Mesangial cell (primary cell): Measurements from ENCODE around the gene ARL17B. TPM values are rescaled to one million over a fixed set of nuclear protein-coding genes. Genes with fewer than 3 reads are reported as not detected.

Experiments
- total RNA-seq: library from RNA; depleted of rRNA; stranded (reverse); fragments of >200 nt; gene quantifications from 2 replicates; pipeline ENCODE4 v1.2.3, GENCODE V29; 2015

The ARL17B gene
- 2.4 and 6.4 TPM in 2 replicates for total RNA-seq

DNA sequence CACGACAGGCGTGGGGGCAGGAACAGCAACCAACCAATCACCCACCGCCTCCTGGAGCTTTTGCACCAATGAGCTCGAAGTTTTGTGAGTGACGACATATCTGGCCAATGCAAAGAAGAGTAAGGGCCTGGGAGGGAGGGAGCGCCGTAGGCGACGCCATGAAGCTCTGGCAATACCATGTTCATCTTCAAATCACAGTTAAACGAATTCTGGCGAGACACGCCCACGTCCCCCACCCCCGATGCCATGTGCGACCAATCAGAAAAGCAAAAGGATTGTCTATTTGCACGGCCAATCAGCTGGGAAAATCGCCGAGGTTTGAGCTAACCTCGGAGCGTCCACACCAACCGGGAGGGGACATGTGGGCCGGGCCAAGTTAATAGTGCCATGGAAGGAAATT is at the start of gene ARL17B:
Gene ARL17B, minus strand, starts transcription at position 12 of the 400 bp plus-strand sequence. CDS start 3,369 bp downstream, outside the sequence.

DNA sequence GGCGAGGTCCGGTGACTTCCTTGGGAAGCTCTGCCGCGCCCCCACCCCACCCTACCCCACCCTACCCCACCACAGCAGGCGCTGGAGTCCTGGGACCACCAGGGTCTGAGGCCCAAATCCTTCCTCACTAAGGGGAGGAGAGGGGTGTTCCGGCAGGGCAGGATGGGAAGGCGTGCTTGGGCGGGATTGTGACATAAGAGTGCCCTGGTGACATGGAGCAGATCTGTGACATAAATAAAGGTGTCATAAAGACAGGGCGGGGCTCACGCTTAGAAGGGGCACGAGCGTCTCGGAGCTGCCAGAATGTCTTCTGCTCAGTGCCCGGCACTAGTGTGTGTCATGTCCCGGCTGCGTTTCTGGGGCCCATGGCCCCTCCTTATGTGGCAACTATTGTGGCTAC is 66.7 kb downstream of the ARL17B start, which contains the start of gene LRRC37A:
Gene LRRC37A, plus strand, starts transcription at position 301 of the 400 bp plus-strand sequence. Its CDS starts 3 bp downstream, at position 304.

Other genes with a start within 250 kb of the ARL17B start
- gene KANSL1, start 168.3 kb downstream of the ARL17B start, total RNA-seq = 17.4 and 38.4 TPM in 2 replicates
- gene LRRC37A, start 66.6 kb downstream of the ARL17B start, total RNA-seq = 0.33 and 1.5 TPM in 2 replicates
- gene LRRC37A2, start 150.7 kb upstream of the ARL17B start, total RNA-seq = 1.8 and 2.3 TPM in 2 replicates
- gene ARL17A, start 217.9 kb upstream of the ARL17B start, total RNA-seq = 1.6 and 3.4 TPM in 2 replicates
- 15.7 and 18.4 TPM in 2 replicates for gene NSF, start 228.9 kb upstream of the ARL17B start, total RNA-seq